Mesendoderm (in vitro differentiated cells): Measurements from ENCODE around the gene TFAP2A.
A peak's percentile ranks its signal among the peaks of the same experiment; 100 is the strongest.

Experiments used
- DNase-seq: peaks from one replicate; pipeline ENCODE4 v3.0.0; 2013
- H2AK5ac ChIP-seq: 2 replicates; pipeline ENCODE4 v1.6.1; 2013; ENCODE audit warnings: low read length, inconsistent platforms
- H2BK120ac ChIP-seq: 2 replicates; pipeline ENCODE4 v1.6.1; 2013; ENCODE audit warnings: low read depth, mild to moderate bottlenecking, low read length, moderate library complexity, mixed read lengths
- H2BK15ac ChIP-seq: replicated peaks from 2 replicates; pipeline ENCODE4 v1.6.1; 2013; ENCODE audit warnings: low read depth, mild to moderate bottlenecking, moderate library complexity
- H2BK5ac ChIP-seq: 2 replicates; pipeline ENCODE4 v1.6.1; 2013; ENCODE audit warnings: low read length, inconsistent platforms
- H3K18ac ChIP-seq: 2 replicates; pipeline ENCODE4 v1.6.1; 2013; ENCODE audit warnings: mild to moderate bottlenecking, low read length, mixed read lengths
- H3K23ac ChIP-seq: one replicate; pipeline ENCODE4 v1.6.1; 2013; ENCODE audit warnings: low read length
- H3K27ac ChIP-seq: 2 replicates; pipeline ENCODE4 v1.5.1; 2013; ENCODE audit warnings: low read depth, mild to moderate bottlenecking, inconsistent platforms, low read length, moderate library complexity
- H3K27me3 ChIP-seq: 2 replicates; pipeline ENCODE4 v1.6.1; 2013; ENCODE audit warnings: low read length, control low read depth, mild to moderate bottlenecking, inconsistent platforms; ENCODE audit not compliant: insufficient read depth, poor library complexity
- H3K36me3 ChIP-seq: 2 replicates; pipeline ENCODE4 v1.6.1; 2013; ENCODE audit warnings: low read length, inconsistent platforms; ENCODE audit not compliant: control insufficient read depth, insufficient read depth
- H3K4ac ChIP-seq: one replicate; pipeline ENCODE4 v1.6.1; 2013; ENCODE audit warnings: low read depth, mild to moderate bottlenecking, low read length, moderate library complexity
- H3K4me1 ChIP-seq: 2 replicates; pipeline ENCODE4 v1.6.1; 2013; ENCODE audit warnings: low read depth, low read length, inconsistent platforms; ENCODE audit not compliant: control insufficient read depth
- H3K4me2 ChIP-seq: 2 replicates; pipeline ENCODE4 v1.6.1; 2013; ENCODE audit warnings: low read length
- H3K4me3 ChIP-seq: 2 replicates; pipeline ENCODE4 v1.5.1; 2013; ENCODE audit warnings: mild to moderate bottlenecking, low read length
- H3K56ac ChIP-seq: one replicate; pipeline ENCODE4 v1.6.1; 2013; ENCODE audit warnings: low read length
- H3K79me1 ChIP-seq: 2 replicates; pipeline ENCODE4 v1.6.1; 2013; ENCODE audit warnings: low read length, inconsistent platforms
- H3K79me2 ChIP-seq: 2 replicates; pipeline ENCODE4 v1.6.1; 2013; ENCODE audit warnings: mild to moderate bottlenecking, low read length; ENCODE audit not compliant: control insufficient read depth, insufficient read depth
- H3K9ac ChIP-seq: 2 replicates; pipeline ENCODE4 v1.6.1; 2013; ENCODE audit warnings: low read length, inconsistent platforms
- H4K5ac ChIP-seq: one replicate; pipeline ENCODE4 v1.6.1; 2013; ENCODE audit warnings: low read length
- H4K8ac ChIP-seq: one replicate; pipeline ENCODE4 v1.6.1; 2013; ENCODE audit warnings: low read depth, mild to moderate bottlenecking, control low read depth, low read length, moderate library complexity
- WGBS: extraction: QIAGEN DNeasy Blood & Tissue Kit; methylation state at CpG from one replicate; pipeline ENCODE4 v1.1.7; 2013; ENCODE audit warnings: low lambda C conversion rate, missing lambda C conversion rate; ENCODE audit not compliant: insufficient coverage; ENCODE audit errors: extremely low coverage; 5-methylcytosine and 5-hydroxymethylcytosine counted together

TFAP2A gene

GRCh38 chr6:10424040-10424439, 9.2 kb upstream of the TFAP2A start:
- Histone ChIP-seq H4K8ac (no peak overlapping the region), H2BK5ac (no peak overlapping the region), H3K27ac (no peak overlapping the region), H3K27me3 (peaks cover 44% of the 10 kb centered on the region), H2BK15ac (no peak overlapping the region), H3K4ac (no peak overlapping the region), H2AK5ac (no peak overlapping the region), H3K4me1 (peaks cover 11% of the 10 kb centered on the region), H3K18ac (no peak overlapping the region), H3K4me3 (no peak overlapping the region), H3K79me1 (no peaks in the 10 kb centered on the region), H3K56ac (no peak overlapping the region), H4K5ac (no peak overlapping the region), H3K23ac (no peak overlapping the region), H3K79me2 (no peaks in the 10 kb centered on the region), H2BK120ac (no peak overlapping the region), H3K36me3 (no peaks in the 10 kb centered on the region), H3K4me2 (no peak overlapping the region), H3K9ac (no peak overlapping the region)
- peak; percentile 78 for DNase-seq
- WGBS = no CpG with 5 or more reads among the region's 5 CpGs

- no peak overlapping the region for H3K4me2 ChIP-seq
- WGBS = no CpG with 5 or more reads among the region's 7 CpGs
Observed at GRCh38 chr6:10422737-10423034, 7.8 kb upstream of the TFAP2A start.

GRCh38 chr6:10421921-10422736, 7.3 kb upstream of the TFAP2A start:
- Histone ChIP-seq H2BK15ac (no peak overlapping the region), H3K36me3 (no peaks in the 10 kb centered on the region), H3K9ac (no peak overlapping the region), H3K56ac (no peak overlapping the region), H3K79me2 (no peaks in the 10 kb centered on the region), H3K4me1 (peaks cover 19% of the 10 kb centered on the region), H2AK5ac (no peak overlapping the region), H3K18ac (no peak overlapping the region), H3K27ac (no peak overlapping the region), H3K4ac (no peak overlapping the region), H4K5ac (no peak overlapping the region), H2BK5ac (no peak overlapping the region), H3K79me1 (no peaks in the 10 kb centered on the region), H4K8ac (no peak overlapping the region), H3K23ac (peak overlapping the region; percentile 50), H3K4me2 (peak overlapping the region; percentile 9), H3K27me3 (peaks cover 44% of the 10 kb centered on the region), H2BK120ac (no peak overlapping the region), H3K4me3 (no peak overlapping the region)
- DNase-seq = no peak
- no CpG with 5 or more reads among the region's 39 CpGs for WGBS

More at GRCh38 chr6:10422737-10423034, 7.8 kb upstream of the TFAP2A start:
- Histone ChIP-seq H3K27me3 (peaks cover 44% of the 10 kb centered on the region), H3K79me1 (no peaks in the 10 kb centered on the region), H2BK15ac (no peak overlapping the region), H3K9ac (no peak overlapping the region), H3K4ac (no peak overlapping the region), H2AK5ac (no peak overlapping the region), H3K56ac (no peak overlapping the region), H3K23ac (no peak overlapping the region), H4K8ac (no peak overlapping the region), H2BK5ac (no peak overlapping the region), H3K79me2 (no peaks in the 10 kb centered on the region), H3K36me3 (no peaks in the 10 kb centered on the region), H4K5ac (no peak overlapping the region), H3K18ac (no peak overlapping the region), H3K4me3 (no peak overlapping the region), H3K27ac (no peak overlapping the region), H2BK120ac (no peak overlapping the region), H3K4me1 (peaks cover 19% of the 10 kb centered on the region)
- DNase-seq = no peak

GRCh38 chr6:10421158-10421920, 6.5 kb upstream of the TFAP2A start:
- Histone ChIP-seq H2BK5ac (no peak overlapping the region), H3K56ac (peak overlapping the region; percentile 79), H4K8ac (no peak overlapping the region), H3K18ac (no peak overlapping the region), H3K4me3 (no peak overlapping the region), H2BK120ac (no peak overlapping the region), H3K79me1 (no peaks in the 10 kb centered on the region), H3K23ac (peak overlapping the region; percentile 31), H3K4ac (no peak overlapping the region), H3K27ac (no peak overlapping the region), H3K9ac (peak overlapping the region; percentile 56), H4K5ac (no peak overlapping the region), H3K79me2 (no peaks in the 10 kb centered on the region), H2BK15ac (no peak overlapping the region), H3K36me3 (no peaks in the 10 kb centered on the region), H3K4me1 (peaks cover 22% of the 10 kb centered on the region), H3K4me2 (peak overlapping the region; percentile 33), H2AK5ac (no peak overlapping the region), H3K27me3 (peaks cover 44% of the 10 kb centered on the region)
- peak; percentile 87 for DNase-seq
- no CpG with 5 or more reads among the region's 47 CpGs for WGBS

- Histone ChIP-seq H3K4me1 (peaks cover 22% of the 10 kb centered on the region), H4K8ac (no peak overlapping the region), H3K79me1 (no peaks in the 10 kb centered on the region), H3K36me3 (no peaks in the 10 kb centered on the region), H3K4me2 (peak overlapping the region; percentile 13), H2BK120ac (no peak overlapping the region), H3K27ac (no peak overlapping the region), H3K79me2 (peaks cover 3% of the 10 kb centered on the region), H3K23ac (no peak overlapping the region), H3K18ac (no peak overlapping the region), H2BK5ac (no peak overlapping the region), H4K5ac (no peak overlapping the region), H3K56ac (peak overlapping the region; percentile 18), H3K9ac (no peak overlapping the region), H3K27me3 (peaks cover 44% of the 10 kb centered on the region), H2AK5ac (no peak overlapping the region), H3K4ac (no peak overlapping the region), H2BK15ac (no peak overlapping the region), H3K4me3 (no peak overlapping the region)
- no peak for DNase-seq
- WGBS = no CpG with 5 or more reads among the region's 21 CpGs
Observed at GRCh38 chr6:10420546-10421157, 5.8 kb upstream of the TFAP2A start.
